ENCODE results near the gene CXCL1. TPM values are rescaled to one million over a fixed set of nuclear protein-coding genes. Genes with fewer than 3 reads are reported as not detected.

The CXCL1 gene
- total RNA-seq, 1 experiment from 2014 or later, result 0.85 TPM

- no peak overlapping the region for H3K4me3 Mint-ChIP-seq
- ATAC-seq (no peak), DNase-seq (ENCODE audit: low spot score) (no peak)
- ChIA-PET CTCF (no interaction called here), POLR2A (no interaction called here)
- no peaks in the 10 kb centered on the region for H3K9me3 Mint-ChIP-seq
- H3K36me3 Mint-ChIP-seq, result no peaks in the 10 kb centered on the region
- no peak overlapping the region for H3K27ac Mint-ChIP-seq
- TF ChIP-seq JAZF1 (CRISPR knock-in tag; IDR thresholded peaks at IDR 0.05), result no peak
- TF ChIP-seq IRF1 (CRISPR knock-in tag; IDR thresholded peaks at IDR 0.05), result no peak
- TF ChIP-seq TP53 (CRISPR knock-in tag; IDR thresholded peaks at IDR 0.05), result no peak
- no peak for TF ChIP-seq CREB1 (CRISPR knock-in tag; IDR thresholded peaks at IDR 0.05)
- TF ChIP-seq USF1 (CRISPR knock-in tag; IDR thresholded peaks at IDR 0.05), result no peak
- no peak for TF ChIP-seq ERG (CRISPR knock-in tag; IDR thresholded peaks at IDR 0.05)
- no peak for TF ChIP-seq ARID4B (CRISPR knock-in tag; IDR thresholded peaks at IDR 0.05; ENCODE audit: borderline replicate concordance)
- H3K4me1 Mint-ChIP-seq, result peaks cover 8% of the 10 kb centered on the region; the same call in 1 of the 2 replicates
- H3K27me3 Mint-ChIP-seq (ENCODE audit: low read depth), result no peaks in the 10 kb centered on the region; the same call in 1 of the 2 replicates
Observed at GRCh38 chr4:73891326-73891725, 22.1 kb downstream of the CXCL1 start.

- no peaks in the 10 kb centered on the region; the same call in 1 of the 2 replicates for H3K27me3 Mint-ChIP-seq (ENCODE audit: low read depth)
- TF ChIP-seq FOXP4 (CRISPR knock-in tag; IDR thresholded peaks at IDR 0.05) (no peak), NR2C2 (CRISPR knock-in tag; IDR thresholded peaks at IDR 0.05) (no peak), HMGXB4 (CRISPR knock-in tag; IDR thresholded peaks at IDR 0.05) (no peak), CREM (CRISPR knock-in tag; IDR thresholded peaks at IDR 0.05) (no peak), TCF7 (CRISPR knock-in tag; IDR thresholded peaks at IDR 0.05; ENCODE audit: low read depth) (no peak), GRHL2 (CRISPR knock-in tag; IDR thresholded peaks at IDR 0.05; ENCODE audit: insufficient replicate concordance, severe bottlenecking) (no peak), ZSCAN18 (CRISPR knock-in tag; IDR thresholded peaks at IDR 0.05) (no peak), SMAD3 (CRISPR knock-in tag; IDR thresholded peaks at IDR 0.05; ENCODE audit: borderline replicate concordance) (no peak), PRDM15 (CRISPR knock-in tag; IDR thresholded peaks at IDR 0.05) (no peak), TP53 (CRISPR knock-in tag; IDR thresholded peaks at IDR 0.05) (no peak), NFE2L1 (CRISPR knock-in tag; IDR thresholded peaks at IDR 0.05) (no peak)
Observed at GRCh38 chr4:73891739-73892405, 22.7 kb downstream of the CXCL1 start.

More at GRCh38 chr4:73891739-73892405, 22.7 kb downstream of the CXCL1 start:
- Mint-ChIP-seq H3K36me3 (no peaks in the 10 kb centered on the region), H3K4me3 (no peak overlapping the region), H3K27ac (no peak overlapping the region), H3K9me3 (no peaks in the 10 kb centered on the region), H3K4me1 (peaks cover 5% of the 10 kb centered on the region; the same call in 1 of the 2 replicates)
- DNase-seq (ENCODE audit: low spot score) (no peak), ATAC-seq (no peak)
- POLR2A ChIA-PET, result no interaction called here
- CTCF ChIA-PET, result no interaction called here

All from WTC11 (cell line).